Prostate gland (tissue), 2 donors: Measurements from ENCODE around the gene DNM1L. TPM values are rescaled to one million over a fixed set of nuclear protein-coding genes. Genes with fewer than 3 reads are reported as not detected.

Experiments used
- DNase-seq: peaks from one replicate; pipeline ENCODE4 v3.0.0-alpha.2; 2019; ENCODE audit warnings: low spot score
- H3K27ac ChIP-seq, 2 donors: fragments of 200-600 bp; sonication (generic); 2 replicates each; pipeline ENCODE4 v1.5.1; 2017 to 2019
- H3K27me3 ChIP-seq: fragments of 200-600 bp; sonication (generic); replicated peaks from 2 replicates; pipeline ENCODE4 v1.5.1; 2019; ENCODE audit not compliant: insufficient read depth
- H3K36me3 ChIP-seq, 2 donors: fragments of 200-600 bp; sonication (generic); 1 replicate in 1 of 2; 2 replicates in 1 of 2; pipeline versions ENCODE4 v1.5.1 to v1.8.1; 2017 to 2019
- H3K4me1 ChIP-seq: fragments of 200-600 bp; sonication (generic); replicated peaks from 2 replicates; pipeline ENCODE4 v1.5.1; 2019
- H3K4me3 ChIP-seq, 2 donors: fragments of 200-600 bp; sonication (generic); 2 replicates each; pipeline ENCODE4 v1.5.1; 2017 to 2019
- H3K9me3 ChIP-seq: fragments of 200-600 bp; sonication (generic); 2 replicates; pipeline ENCODE4 v1.5.1; 2017
- POLR2A ChIP-seq: fragments of 450-650 bp; IDR thresholded peaks from one replicate; pipeline ENCODE4 v1.6.1; 2016; ENCODE audit warnings: antibody characterized with exemption, mild to moderate bottlenecking
- POLR2AphosphoS5 ChIP-seq: sonication (generic); formaldehyde crosslinking; IDR thresholded peaks from one replicate; pipeline ENCODE4 v1.6.1; 2017; ENCODE audit warnings: antibody characterized with exemption
- WGBS: methylation state at CpG from one replicate; pipeline ENCODE4 v1.1.5; 2018; 5-methylcytosine and 5-hydroxymethylcytosine counted together
- intact Hi-C: fragments of 100-400 bp; cut with DNase I; formaldehyde crosslinking; loops from one replicate; pipeline ENCODE4 v1.14.2; 2022
- total RNA-seq, 2 donors: library from RNA; depleted of rRNA; stranded (reverse); fragments of >200 nt; gene quantifications; one replicate each; pipeline ENCODE4 v1.1.0, GENCODE V29; 2016
- TF ChIP-seq, protein P1 (sequence below), 4 experiments: fragments of 200-600 bp in 2 of 4; fragments of 450-650 bp in 2 of 4; sonication (generic) in 2 of 4; IDR thresholded peaks; 1 replicate in 3 of 4; 2 replicates in 1 of 4; pipeline ENCODE4 v1.5.1; 2016 to 2019; ENCODE audit warnings: antibody characterized with exemption in 4 of 4, mild to moderate bottlenecking in 2 of 4, moderate library complexity in 2 of 4

The DNM1L gene
- 10 to 100 TPM; 37.3 to 47.5 TPM for total RNA-seq

DNA sequence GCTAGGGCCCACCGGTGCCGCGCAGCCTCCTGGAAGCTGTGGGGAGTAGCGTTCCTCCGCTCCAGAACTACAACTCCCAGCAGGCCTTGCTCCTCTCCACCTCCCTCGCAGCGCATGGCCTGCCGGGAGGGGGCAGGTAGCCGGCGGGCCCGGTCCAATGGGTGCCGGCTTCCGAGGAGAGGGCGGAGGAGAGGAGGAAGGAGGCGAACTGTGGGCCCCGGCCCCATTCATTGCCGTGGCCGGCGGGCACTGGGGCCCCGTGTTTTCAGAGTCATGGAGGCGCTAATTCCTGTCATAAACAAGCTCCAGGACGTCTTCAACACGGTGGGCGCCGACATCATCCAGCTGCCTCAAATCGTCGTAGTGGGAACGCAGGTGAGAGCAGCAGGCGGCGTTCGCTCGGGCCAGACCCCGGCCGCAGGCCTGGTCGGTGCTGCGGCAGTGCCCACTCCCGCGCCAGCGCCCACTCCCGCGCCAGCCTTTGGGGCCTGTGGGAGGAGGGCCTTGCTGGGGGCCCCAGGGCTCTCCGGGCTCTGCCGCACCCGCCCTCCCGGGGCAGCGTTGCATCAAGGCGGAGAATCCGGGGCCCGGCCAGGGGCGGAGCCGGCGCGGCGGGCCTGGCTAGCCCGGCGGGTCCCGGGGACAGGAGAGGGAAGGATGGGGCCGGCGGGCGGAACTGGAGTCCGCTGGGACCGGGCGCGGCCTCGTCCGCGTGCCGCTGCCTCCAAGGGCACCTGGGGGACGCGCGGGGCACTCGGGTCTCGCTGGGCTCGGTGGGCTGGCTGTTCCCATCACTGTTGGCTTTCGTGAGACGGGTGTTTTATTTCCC lies at the start of gene DNM1L:
TSS of gene DNM1L (plus strand) at position 211 of the 829 bp plus-strand sequence. CDS start at position 274, 63 bp downstream.
- TF ChIP-seq POLR2AphosphoS5 (peak; percentile 96), POLR2A (peak; percentile 89)
- TF ChIP-seq, protein P1, sequence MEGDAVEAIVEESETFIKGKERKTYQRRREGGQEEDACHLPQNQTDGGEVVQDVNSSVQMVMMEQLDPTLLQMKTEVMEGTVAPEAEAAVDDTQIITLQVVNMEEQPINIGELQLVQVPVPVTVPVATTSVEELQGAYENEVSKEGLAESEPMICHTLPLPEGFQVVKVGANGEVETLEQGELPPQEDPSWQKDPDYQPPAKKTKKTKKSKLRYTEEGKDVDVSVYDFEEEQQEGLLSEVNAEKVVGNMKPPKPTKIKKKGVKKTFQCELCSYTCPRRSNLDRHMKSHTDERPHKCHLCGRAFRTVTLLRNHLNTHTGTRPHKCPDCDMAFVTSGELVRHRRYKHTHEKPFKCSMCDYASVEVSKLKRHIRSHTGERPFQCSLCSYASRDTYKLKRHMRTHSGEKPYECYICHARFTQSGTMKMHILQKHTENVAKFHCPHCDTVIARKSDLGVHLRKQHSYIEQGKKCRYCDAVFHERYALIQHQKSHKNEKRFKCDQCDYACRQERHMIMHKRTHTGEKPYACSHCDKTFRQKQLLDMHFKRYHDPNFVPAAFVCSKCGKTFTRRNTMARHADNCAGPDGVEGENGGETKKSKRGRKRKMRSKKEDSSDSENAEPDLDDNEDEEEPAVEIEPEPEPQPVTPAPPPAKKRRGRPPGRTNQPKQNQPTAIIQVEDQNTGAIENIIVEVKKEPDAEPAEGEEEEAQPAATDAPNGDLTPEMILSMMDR (IDR thresholded peaks at IDR 0.05): peak in 2 of 4 experiments; percentile 39 to 62
- intact Hi-C loops: loop anchor here (10.0 kb wide), 2 partner anchors 315 to 1025 kb away; partner anchors contain the start of gene ETFBKMT
- peak within 1 kb of the TSS; percentile 88 to 91 for H3K27ac ChIP-seq
- peak within 1 kb of the TSS; percentile 62 to 75 for H3K4me3 ChIP-seq
- DNase-seq: peak; percentile 92
- under 1% methylated on average over 67 of the region's 76 CpGs for WGBS
- no peaks in the 10 kb centered on the region for H3K36me3 ChIP-seq
- H3K9me3 ChIP-seq: no peaks in the 10 kb centered on the region
- H3K27me3 ChIP-seq: no peaks in the 10 kb centered on the region
- peaks cover 5% of the 10 kb centered on the region for H3K4me1 ChIP-seq

DNA sequence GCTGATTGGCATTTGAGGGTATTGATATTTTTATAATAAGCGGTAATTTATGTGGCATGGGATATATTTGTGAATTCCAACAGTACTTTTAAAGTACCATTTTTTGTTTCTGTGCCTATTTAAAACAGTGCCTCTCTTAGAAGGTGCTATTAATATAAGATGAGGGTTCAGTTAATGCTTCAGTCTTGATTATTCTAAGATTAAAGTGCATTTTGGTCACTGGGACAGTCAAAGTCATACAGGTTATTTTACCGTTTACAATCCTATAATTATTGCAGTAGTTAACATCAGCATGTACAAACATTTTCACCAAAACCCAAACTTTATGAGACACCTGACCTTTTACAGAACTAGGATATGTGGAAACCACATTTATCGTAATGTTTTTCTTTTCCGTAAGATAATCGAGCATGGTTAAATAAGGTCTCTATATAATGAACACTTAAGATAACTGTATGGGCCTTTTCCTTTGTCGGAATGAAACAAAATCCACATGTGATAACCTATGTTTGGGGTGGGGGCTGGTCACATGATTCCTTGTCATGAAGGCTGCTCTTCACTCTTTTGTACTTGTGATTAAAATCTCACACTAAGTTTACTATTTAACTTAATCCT lies 37.7 kb upstream of the DNM1L start:
- WGBS: 70% methylated on average over 6 of the region's 6 CpGs
- Histone ChIP-seq H3K4me3 (no peak overlapping the region), H3K36me3 (no peaks in the 10 kb centered on the region), H3K27ac (no peak overlapping the region), H3K4me1 (no peaks in the 10 kb centered on the region), H3K27me3 (no peaks in the 10 kb centered on the region), H3K9me3 (no peaks in the 10 kb centered on the region)
- no peak for TF ChIP-seq POLR2AphosphoS5
- TF ChIP-seq, protein P1 (IDR thresholded peaks at IDR 0.05): no peak
- no peak for TF ChIP-seq POLR2A
- intact Hi-C loops: no loop called here
- no peak for DNase-seq

DNA sequence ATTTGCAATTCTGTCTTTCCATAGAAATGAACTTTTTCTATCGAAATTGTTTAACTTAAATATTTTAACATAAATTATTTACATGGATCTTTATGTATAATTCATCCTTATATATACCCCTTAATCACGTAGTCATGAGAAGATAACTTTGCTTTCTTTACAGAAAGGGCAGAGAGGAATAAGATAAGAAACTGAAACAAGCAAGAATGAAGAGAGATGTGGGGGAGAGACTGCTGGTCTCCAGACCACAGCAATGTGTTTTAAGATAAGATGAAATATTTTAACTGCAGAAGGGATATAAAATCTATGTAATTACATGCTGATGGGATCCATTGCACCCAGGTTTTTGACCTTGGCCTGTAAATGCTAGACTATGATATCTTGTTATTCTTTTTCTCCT lies 34.7 kb upstream of the DNM1L start:
- intact Hi-C loops: no loop called here
- Histone ChIP-seq H3K36me3 (no peaks in the 10 kb centered on the region), H3K27ac (no peak overlapping the region), H3K27me3 (no peaks in the 10 kb centered on the region), H3K4me3 (no peak overlapping the region), H3K9me3 (no peaks in the 10 kb centered on the region), H3K4me1 (no peaks in the 10 kb centered on the region)
- WGBS: 96% methylated on average over 2 of the region's 2 CpGs
- no peak for TF ChIP-seq POLR2AphosphoS5
- TF ChIP-seq, protein P1 (IDR thresholded peaks at IDR 0.05): no peak
- no peak for TF ChIP-seq POLR2A
- no peak for DNase-seq

DNA sequence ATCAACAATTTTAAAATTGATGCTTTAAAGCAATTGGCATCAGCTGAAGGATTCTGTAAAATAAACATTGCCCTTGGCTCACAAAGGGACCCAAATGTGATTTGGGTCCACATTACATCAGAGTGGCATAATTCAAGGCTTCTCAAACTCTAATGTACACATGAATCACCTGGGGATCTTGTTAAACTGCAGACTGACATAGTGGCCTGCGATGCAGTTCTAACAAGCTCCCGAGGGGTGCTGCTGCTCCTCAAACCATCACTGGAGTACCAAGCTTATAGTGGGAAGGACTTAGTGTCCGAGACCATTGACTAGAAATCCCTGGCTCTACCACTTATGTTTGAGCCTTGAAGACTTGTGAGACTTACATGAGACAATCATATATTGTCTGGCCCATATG lies 31.8 kb upstream of the DNM1L start:
- WGBS: 66% methylated on average over 3 of the region's 3 CpGs
- no peaks in the 10 kb centered on the region for H3K36me3 ChIP-seq
- no peaks in the 10 kb centered on the region for H3K27me3 ChIP-seq
- intact Hi-C loops: no loop called here
- TF ChIP-seq, protein P1 (IDR thresholded peaks at IDR 0.05): no peak
- TF ChIP-seq POLR2A (no peak), POLR2AphosphoS5 (no peak)
- DNase-seq: no peak
- H3K27ac ChIP-seq: no peak overlapping the region
- H3K4me3 ChIP-seq: no peak overlapping the region
- H3K4me1 ChIP-seq: no peaks in the 10 kb centered on the region
- H3K9me3 ChIP-seq: no peaks in the 10 kb centered on the region
